Activated CD8-positive, alpha-beta memory T cell treated with anti-CD3 and anti-CD28 coated beads, Interleukin-2, amount 50 U/mL, for 1 hour (primary cell): Measurements from ENCODE around the gene TRNT1.

Source experiments
- DNase-seq: peaks from one replicate; pipeline ENCODE4 v3.0.0-alpha.2; 2020; ENCODE audit errors: extremely low read depth

Gene TRNT1

GRCh38 chr3:3178498-3179328 lies 52.0 kb downstream of the TRNT1 start:
- DNase-seq, result no peak

- DNase-seq, result peak; percentile 64
Measured at GRCh38 chr3:3179407-3180094, 52.8 kb downstream of the TRNT1 start, which contains the start of gene CRBN. CRBN (minus strand) TSS chr3:3179691; CDS start chr3:3179687, 4 bp downstream.

GRCh38 chr3:3180456-3180855 lies 53.7 kb downstream of the TRNT1 start:
- no peak for DNase-seq

GRCh38 chr3:3184876-3185275 lies 58.1 kb downstream of the TRNT1 start:
- DNase-seq, result no peak

- DNase-seq, result no peak
Measured at GRCh38 chr3:3189102-3189727, 62.5 kb downstream of the TRNT1 start.

- no peak for DNase-seq
Measured at GRCh38 chr3:3189961-3190360, 63.2 kb downstream of the TRNT1 start.

GRCh38 chr3:3191675-3192285 lies 65.0 kb downstream of the TRNT1 start:
- DNase-seq, result no peak

- DNase-seq, result no peak
Measured at GRCh38 chr3:3192286-3192675, 65.5 kb downstream of the TRNT1 start.

- no peak for DNase-seq
Measured at GRCh38 chr3:3194861-3195260, 68.1 kb downstream of the TRNT1 start.

- no peak for DNase-seq
Measured at GRCh38 chr3:3196148-3196861, 69.6 kb downstream of the TRNT1 start.
